ENCODE data around the gene CACNA1C. TPM values are rescaled to one million over a fixed set of nuclear protein-coding genes. Genes with fewer than 3 reads are reported as not detected.

The CACNA1C gene
- total RNA-seq, 2 donors from 2014 or later = 8.1 to 18.2 TPM

DNA sequence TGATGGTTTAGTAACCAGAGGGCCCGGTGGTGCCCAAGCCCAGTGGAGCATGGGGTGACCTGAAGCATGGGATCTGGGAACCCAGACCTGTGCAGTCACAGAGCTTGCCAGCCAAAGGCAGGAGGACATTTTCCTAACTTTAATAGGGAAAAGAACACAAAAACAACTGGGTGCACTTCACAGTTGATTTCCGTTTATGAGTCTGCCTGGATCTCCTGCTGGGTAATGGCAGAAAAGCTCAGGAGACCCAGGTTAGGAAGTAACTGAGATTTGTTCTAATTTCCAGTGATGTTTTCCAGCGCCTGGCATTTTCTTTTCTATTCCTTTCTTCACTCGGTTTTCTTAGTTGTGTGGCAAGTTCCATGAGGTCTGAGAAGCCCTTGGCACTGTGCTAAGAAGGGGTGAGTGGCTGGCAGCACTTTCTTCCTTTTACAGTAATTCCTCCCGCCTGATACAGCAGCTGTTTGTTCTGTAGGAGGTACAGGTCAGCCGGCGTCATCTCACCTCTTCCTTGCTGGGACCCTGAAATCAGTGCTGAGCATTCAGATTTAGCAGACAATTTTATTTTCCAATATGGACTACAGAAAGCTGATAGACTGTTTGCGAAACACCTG lies 5.1 kb downstream of the CACNA1C start:
- H3K27me3 ChIP-seq (replicated peaks; ENCODE audit: insufficient read depth) = no peaks in the 10 kb centered on the region
- no peaks in the 10 kb centered on the region for H3K36me3 ChIP-seq
- TF ChIP-seq, protein P1, sequence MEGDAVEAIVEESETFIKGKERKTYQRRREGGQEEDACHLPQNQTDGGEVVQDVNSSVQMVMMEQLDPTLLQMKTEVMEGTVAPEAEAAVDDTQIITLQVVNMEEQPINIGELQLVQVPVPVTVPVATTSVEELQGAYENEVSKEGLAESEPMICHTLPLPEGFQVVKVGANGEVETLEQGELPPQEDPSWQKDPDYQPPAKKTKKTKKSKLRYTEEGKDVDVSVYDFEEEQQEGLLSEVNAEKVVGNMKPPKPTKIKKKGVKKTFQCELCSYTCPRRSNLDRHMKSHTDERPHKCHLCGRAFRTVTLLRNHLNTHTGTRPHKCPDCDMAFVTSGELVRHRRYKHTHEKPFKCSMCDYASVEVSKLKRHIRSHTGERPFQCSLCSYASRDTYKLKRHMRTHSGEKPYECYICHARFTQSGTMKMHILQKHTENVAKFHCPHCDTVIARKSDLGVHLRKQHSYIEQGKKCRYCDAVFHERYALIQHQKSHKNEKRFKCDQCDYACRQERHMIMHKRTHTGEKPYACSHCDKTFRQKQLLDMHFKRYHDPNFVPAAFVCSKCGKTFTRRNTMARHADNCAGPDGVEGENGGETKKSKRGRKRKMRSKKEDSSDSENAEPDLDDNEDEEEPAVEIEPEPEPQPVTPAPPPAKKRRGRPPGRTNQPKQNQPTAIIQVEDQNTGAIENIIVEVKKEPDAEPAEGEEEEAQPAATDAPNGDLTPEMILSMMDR (IDR thresholded peaks at IDR 0.05) = no peak
- TF ChIP-seq POLR2AphosphoS5 (IDR thresholded peaks at IDR 0.05) (no peak), POLR2A (IDR thresholded peaks at IDR 0.05) (no peak)
- H3K4me3 ChIP-seq = no peak overlapping the region
- no peaks in the 10 kb centered on the region for H3K9me3 ChIP-seq
- peak overlapping the region in 1 of 2 donors; percentile 42 for H3K27ac ChIP-seq
- DNase-seq (ENCODE audit: low spot score) = no peak
- intact Hi-C loops (cut with DNase I) = loop anchor here (5.0 to 10.0 kb wide), 4 partner anchors 214 to 524 kb away; no protein-coding TSS in a partner anchor
- H3K4me1 ChIP-seq (replicated peaks) = peaks cover 4% of the 10 kb centered on the region
- WGBS = 45% methylated on average over 8 of the region's 8 CpGs

DNA sequence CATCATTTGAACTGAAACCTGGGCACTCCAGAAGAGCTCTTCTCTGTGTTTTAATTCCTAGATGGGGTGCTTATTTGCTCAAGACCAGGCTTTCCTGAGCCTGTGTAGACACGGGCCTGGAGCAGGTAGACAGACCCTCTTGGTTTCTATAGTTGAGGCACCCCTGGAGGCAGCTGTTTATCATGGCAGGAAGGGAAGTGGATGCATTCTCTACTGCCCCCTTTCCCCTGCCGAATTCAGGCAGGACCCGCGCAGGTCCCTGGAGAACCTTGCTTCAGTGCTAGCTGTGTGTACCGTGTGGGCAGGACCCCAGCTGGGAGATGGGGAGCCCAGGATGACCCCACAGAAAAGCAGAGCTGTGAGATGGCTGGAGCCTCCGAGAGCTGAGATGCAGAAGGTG lies 6.0 kb downstream of the CACNA1C start:
- intact Hi-C loops (cut with DNase I) = loop anchor here (5.0 to 10.0 kb wide), 4 partner anchors 213 to 523 kb away; no protein-coding TSS in a partner anchor
- Histone ChIP-seq H3K4me1 (replicated peaks) (peaks cover 4% of the 10 kb centered on the region), H3K4me3 (no peak overlapping the region), H3K9me3 (no peaks in the 10 kb centered on the region), H3K27ac (no peak overlapping the region), H3K27me3 (replicated peaks; ENCODE audit: insufficient read depth) (no peaks in the 10 kb centered on the region), H3K36me3 (no peaks in the 10 kb centered on the region)
- no peak for DNase-seq (ENCODE audit: low spot score)
- 79% methylated on average over 6 of the region's 6 CpGs for WGBS
- no peak for TF ChIP-seq POLR2A (IDR thresholded peaks at IDR 0.05)

DNA sequence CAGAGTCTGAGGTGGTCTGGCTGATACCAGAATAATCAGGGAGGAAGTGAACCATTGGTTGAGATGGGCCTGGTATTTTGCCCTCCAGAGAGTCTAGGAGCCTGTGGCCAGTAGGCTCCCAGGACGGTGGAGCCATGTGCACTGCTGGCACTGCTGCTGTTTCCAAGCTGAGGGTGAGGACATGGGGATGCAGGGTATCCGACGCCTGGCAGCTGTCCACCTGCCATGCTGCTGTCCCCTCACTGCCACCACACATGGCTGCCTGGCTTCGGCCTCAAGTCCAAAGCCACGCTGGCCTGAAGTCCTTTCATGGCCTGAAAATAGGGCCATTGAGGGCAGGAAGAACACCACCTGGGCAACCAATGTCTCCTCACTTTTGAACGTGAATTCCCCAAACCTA lies 8.6 kb downstream of the CACNA1C start:
- intact Hi-C loops (cut with DNase I) = no loop called here
- 88% methylated on average over 6 of the region's 6 CpGs for WGBS
- no peaks in the 10 kb centered on the region for H3K27me3 ChIP-seq (replicated peaks; ENCODE audit: insufficient read depth)
- no peaks in the 10 kb centered on the region for H3K36me3 ChIP-seq
- DNase-seq (ENCODE audit: low spot score) = no peak
- H3K9me3 ChIP-seq = no peaks in the 10 kb centered on the region
- no peak overlapping the region for H3K27ac ChIP-seq
- TF ChIP-seq POLR2AphosphoS5 (IDR thresholded peaks at IDR 0.05) (no peak), POLR2A (IDR thresholded peaks at IDR 0.05) (no peak)
- TF ChIP-seq, protein P1 (IDR thresholded peaks at IDR 0.05) = no peak
- peaks cover 4% of the 10 kb centered on the region for H3K4me1 ChIP-seq (replicated peaks)
- no peak overlapping the region for H3K4me3 ChIP-seq

DNA sequence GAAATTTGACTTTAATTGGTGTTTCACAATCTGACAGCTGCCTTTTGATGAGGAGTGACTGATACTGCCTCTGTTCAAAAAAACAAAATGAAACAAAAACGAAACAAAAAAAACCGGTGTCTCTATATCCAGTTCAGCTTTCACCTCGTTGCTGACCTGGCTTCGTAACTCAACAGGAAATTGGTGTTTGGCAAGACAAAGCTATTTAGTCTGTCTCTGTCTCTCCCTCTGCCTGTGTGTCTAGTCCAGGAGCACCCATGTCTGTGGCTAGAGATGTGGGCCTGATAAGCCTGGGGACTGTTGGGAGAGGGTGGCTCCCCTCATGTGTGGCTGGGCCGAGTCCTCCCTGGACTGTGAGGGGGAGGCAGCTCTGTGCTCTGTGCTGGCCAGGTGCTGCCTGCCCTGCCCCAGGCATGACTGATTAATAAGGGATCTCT lies 11.3 kb downstream of the CACNA1C start:
- DNase-seq (ENCODE audit: low spot score) = peak; percentile 20
- TF ChIP-seq POLR2A (IDR thresholded peaks at IDR 0.05) (no peak), POLR2AphosphoS5 (IDR thresholded peaks at IDR 0.05) (no peak)
- TF ChIP-seq, protein P1 (IDR thresholded peaks at IDR 0.05) = no peak

DNA sequence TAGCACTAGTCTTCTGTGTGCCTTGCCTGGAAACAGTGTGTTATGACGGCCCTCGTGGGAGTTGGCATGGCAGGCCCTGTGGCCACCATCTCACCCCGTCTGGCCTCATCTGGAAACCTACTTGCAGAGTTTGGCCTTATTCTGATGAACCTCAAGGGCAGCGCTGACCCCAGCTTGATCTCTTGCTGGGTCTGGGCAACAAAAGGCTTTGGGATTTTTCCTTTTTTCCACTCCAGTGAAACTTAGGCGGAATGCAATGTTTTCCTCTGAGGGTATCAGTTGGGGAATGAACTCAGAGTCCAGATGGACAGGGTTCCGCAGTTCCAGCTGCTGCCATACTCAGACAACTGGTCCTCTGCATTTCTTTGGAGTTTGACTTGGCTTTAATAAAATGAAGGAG lies 15.9 kb downstream of the CACNA1C start:
- Histone ChIP-seq H3K4me3 (no peak overlapping the region), H3K27me3 (replicated peaks; ENCODE audit: insufficient read depth) (no peaks in the 10 kb centered on the region), H3K9me3 (no peaks in the 10 kb centered on the region), H3K27ac (no peak overlapping the region), H3K36me3 (no peaks in the 10 kb centered on the region), H3K4me1 (replicated peaks) (no peaks in the 10 kb centered on the region)
- DNase-seq (ENCODE audit: low spot score) = no peak
- WGBS = 92% methylated on average over 6 of the region's 6 CpGs
- intact Hi-C loops (cut with DNase I) = no loop called here
- TF ChIP-seq, protein P1 (IDR thresholded peaks at IDR 0.05) = no peak
- TF ChIP-seq POLR2A (IDR thresholded peaks at IDR 0.05) (no peak), POLR2AphosphoS5 (IDR thresholded peaks at IDR 0.05) (no peak)

More for the DNA sequence above, 11.3 kb downstream of the CACNA1C start:
- Histone ChIP-seq H3K9me3 (no peaks in the 10 kb centered on the region), H3K27me3 (replicated peaks; ENCODE audit: insufficient read depth) (no peaks in the 10 kb centered on the region), H3K4me1 (replicated peaks) (no peaks in the 10 kb centered on the region), H3K27ac (peak overlapping the region; percentile 44 to 67), H3K36me3 (no peaks in the 10 kb centered on the region), H3K4me3 (no peak overlapping the region)
- intact Hi-C loops (cut with DNase I) = no loop called here
- 3% methylated on average over 5 of the region's 5 CpGs for WGBS
